ENCODE measurements around the gene GNAO1.
A peak's percentile ranks its signal among the peaks of the same experiment; 100 is the strongest.

Gene GNAO1

GRCh38 chr16:56265746-56266145 is 74.5 kb downstream of the GNAO1 start:
- no peak for DNase-seq (ENCODE audit: low read depth)

GRCh38 chr16:56266641-56267607 is 75.6 kb downstream of the GNAO1 start:
- no peak for DNase-seq (ENCODE audit: low read depth)

GRCh38 chr16:56267888-56268287 is 76.6 kb downstream of the GNAO1 start:
- DNase-seq (ENCODE audit: low read depth) = no peak

GRCh38 chr16:56268799-56269198 is 77.5 kb downstream of the GNAO1 start:
- DNase-seq (ENCODE audit: low read depth) = no peak

GRCh38 chr16:56269281-56269680 is 78.0 kb downstream of the GNAO1 start:
- no peak for DNase-seq (ENCODE audit: low read depth)

GRCh38 chr16:56269811-56270684 is 78.8 kb downstream of the GNAO1 start:
- DNase-seq (ENCODE audit: low read depth) = peak; percentile 66

GRCh38 chr16:56270828-56271227 is 79.5 kb downstream of the GNAO1 start:
- DNase-seq (ENCODE audit: low read depth) = no peak

- DNase-seq (ENCODE audit: low read depth) = no peak
Observed at GRCh38 chr16:56272583-56272894, 81.2 kb downstream of the GNAO1 start.

- no peak for DNase-seq (ENCODE audit: low read depth)
Observed at GRCh38 chr16:56273615-56274014, 82.3 kb downstream of the GNAO1 start.

- no peak for DNase-seq (ENCODE audit: low read depth)
Observed at GRCh38 chr16:56274369-56274768, 83.1 kb downstream of the GNAO1 start.

- no peak for DNase-seq (ENCODE audit: low read depth)
Observed at GRCh38 chr16:56275076-56275475, 83.8 kb downstream of the GNAO1 start.

- DNase-seq (ENCODE audit: low read depth) = no peak
Observed at GRCh38 chr16:56275801-56276200, 84.5 kb downstream of the GNAO1 start.

- DNase-seq (ENCODE audit: low read depth) = no peak
Observed at GRCh38 chr16:56277075-56277474, 85.8 kb downstream of the GNAO1 start.

GRCh38 chr16:56278196-56278855 is 87.0 kb downstream of the GNAO1 start:
- no peak for DNase-seq (ENCODE audit: low read depth)

- DNase-seq (ENCODE audit: low read depth) = no peak
Observed at GRCh38 chr16:56279132-56279531, 87.8 kb downstream of the GNAO1 start.

GRCh38 chr16:56279914-56280313 is 88.6 kb downstream of the GNAO1 start:
- DNase-seq (ENCODE audit: low read depth) = no peak

GRCh38 chr16:56281249-56281805 is 90.0 kb downstream of the GNAO1 start:
- no peak for DNase-seq (ENCODE audit: low read depth)

GRCh38 chr16:56282451-56282850 is 91.2 kb downstream of the GNAO1 start:
- no peak for DNase-seq (ENCODE audit: low read depth)

- DNase-seq (ENCODE audit: low read depth) = no peak
Observed at GRCh38 chr16:56284521-56284920, 93.2 kb downstream of the GNAO1 start.

- no peak for DNase-seq (ENCODE audit: low read depth)
Observed at GRCh38 chr16:56286809-56287208, 95.5 kb downstream of the GNAO1 start.

- no peak for DNase-seq (ENCODE audit: low read depth)
Observed at GRCh38 chr16:56288019-56288418, 96.7 kb downstream of the GNAO1 start.

- DNase-seq (ENCODE audit: low read depth) = no peak
Observed at GRCh38 chr16:56289416-56289815, 98.1 kb downstream of the GNAO1 start.

Data from iris pigment epithelial cell (primary cell).